SW 1271 (cell line): ENCODE data around the gene PERM1.
"Not testable (repeated sequence)": the region's sequence is repeated elsewhere in the genome, so short reads cannot be mapped to it uniquely, and the experiment has no call there.

Source experiments
- DNase-seq, 2 experiments: peaks; one replicate each; lab custom pipeline; 2025; lab: John Stamatoyannopoulos, UW

The PERM1 gene

DNA sequence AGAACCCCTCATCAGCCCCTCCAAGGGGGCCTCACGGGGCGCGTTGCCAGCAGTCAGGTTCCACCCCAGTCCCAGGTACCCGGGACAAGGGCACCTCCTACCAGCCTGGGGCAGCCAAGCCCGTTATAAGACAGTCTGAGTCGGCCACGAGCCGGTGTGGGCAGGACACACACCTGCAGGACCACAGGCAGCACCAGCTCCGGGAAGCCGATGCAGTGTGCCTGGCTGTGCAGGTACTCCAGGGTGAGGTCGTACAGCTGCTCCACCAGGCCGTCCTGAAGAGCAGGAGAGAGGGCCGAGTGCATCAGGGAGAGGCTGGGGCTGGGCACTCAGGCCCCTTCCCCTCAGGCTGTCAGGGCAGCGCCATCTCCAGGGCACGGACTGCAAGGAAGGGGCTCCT, 33.9 kb downstream of the PERM1 start:
- no peak for DNase-seq

DNA sequence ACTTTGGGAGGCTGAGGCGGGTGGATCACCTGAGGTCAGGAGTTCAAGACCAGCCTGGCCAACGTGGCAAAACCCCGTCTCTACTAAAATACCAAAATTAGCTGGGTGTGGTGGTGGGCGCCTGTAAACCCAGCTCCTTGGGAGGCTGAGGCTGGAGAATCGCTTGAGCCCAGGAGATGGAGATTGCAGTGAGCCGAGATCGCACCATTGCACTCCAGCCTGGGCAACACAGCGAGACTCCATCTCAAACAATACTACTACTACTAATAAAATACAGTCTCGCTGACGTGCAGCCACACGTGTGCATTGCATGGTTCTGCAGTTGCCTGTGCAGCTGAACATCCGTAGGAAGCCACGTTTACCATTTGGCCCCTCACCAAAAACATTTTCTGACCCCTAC, 35.1 kb downstream of the PERM1 start:
- DNase-seq = not testable (repeated sequence)

DNA sequence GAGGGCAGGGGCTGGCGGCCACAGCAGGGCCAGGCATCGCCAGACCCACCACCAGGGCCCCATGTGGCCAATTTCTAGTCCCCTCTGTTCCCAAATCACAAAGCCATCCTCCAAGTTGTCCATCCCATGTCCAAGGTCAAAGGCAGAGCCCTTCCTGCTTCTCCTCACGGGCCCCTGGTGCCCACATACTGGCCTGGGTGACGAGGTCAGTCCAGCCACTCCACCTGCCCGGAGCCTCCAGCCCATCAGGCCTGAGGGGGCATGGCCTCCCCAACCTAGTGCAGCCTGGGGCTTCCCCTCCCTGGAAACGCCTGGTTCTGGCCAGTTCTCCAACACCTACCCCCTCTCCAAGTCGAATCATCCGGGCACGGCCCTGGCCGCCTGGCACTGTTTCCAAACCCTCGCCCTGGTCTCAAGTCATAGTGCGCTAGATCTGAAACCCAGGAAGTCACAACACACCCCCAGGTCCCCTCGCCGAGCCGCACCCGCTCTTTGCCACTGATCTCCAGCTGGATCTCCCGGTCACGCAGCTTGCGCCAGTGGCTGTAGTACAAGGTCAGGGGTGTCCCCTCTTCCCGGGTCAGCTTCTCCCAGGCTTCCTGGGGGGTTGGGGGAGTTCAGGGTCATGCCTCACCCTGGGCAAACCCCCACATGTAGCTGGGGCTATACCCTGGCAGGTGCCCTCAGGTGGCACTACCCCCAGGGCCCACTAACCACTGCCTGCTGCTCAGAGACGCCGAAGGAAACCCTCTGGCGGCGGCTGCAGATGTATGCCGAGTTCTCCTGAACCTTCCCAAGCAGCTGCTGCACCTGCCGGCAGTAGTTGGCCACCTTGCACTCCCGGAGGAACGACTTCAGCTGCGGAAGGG, 36.0 kb downstream of the PERM1 start:
- no peak for DNase-seq

DNA sequence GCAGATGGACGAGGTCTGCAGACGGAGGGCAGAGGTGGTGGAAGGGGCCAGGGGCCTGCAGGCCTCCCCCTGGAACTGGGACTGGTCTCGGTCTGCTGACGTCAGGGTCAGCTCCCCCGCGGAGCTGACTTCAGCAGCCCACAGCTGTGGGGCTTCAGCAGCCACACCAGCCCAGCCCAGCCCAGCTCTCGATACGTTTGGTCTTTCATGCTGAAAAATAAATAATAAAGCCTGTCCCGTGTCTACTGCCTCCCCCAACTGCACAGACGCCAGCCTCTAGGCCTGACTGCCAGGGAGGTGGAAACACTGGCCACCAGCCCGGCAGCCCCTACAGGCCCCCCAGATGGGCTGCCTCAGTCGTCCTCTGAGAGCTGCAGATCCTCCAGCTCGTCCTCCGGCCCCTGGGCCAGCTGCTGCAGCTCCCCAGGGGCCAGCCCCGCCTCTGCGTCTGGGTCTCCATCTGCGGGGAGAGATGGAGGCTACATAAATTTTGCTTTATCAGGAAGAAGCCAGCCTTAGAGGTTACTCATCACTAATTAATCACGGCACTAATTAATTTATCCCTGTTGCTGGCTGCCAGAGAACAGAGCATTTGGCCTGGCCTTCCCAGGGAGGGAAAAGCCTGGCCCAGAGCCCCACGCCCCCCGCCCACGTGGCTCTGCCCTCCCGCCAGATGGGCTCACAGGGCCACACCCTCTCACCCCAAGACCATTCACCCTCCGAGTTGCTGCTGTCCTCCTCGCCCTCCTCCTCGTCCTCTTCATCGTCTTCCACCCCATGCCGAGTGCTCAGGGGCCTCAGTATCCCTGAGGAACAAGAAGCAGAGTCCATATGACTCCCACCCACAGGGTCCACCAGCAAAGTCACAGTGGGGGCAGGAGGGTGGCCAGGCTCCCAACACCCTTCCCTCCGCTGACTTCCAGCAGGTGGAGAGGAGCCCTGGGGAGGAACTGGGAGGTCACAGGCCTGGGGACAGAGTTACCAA, 37.3 kb downstream of the PERM1 start:
- no peak for DNase-seq

DNA sequence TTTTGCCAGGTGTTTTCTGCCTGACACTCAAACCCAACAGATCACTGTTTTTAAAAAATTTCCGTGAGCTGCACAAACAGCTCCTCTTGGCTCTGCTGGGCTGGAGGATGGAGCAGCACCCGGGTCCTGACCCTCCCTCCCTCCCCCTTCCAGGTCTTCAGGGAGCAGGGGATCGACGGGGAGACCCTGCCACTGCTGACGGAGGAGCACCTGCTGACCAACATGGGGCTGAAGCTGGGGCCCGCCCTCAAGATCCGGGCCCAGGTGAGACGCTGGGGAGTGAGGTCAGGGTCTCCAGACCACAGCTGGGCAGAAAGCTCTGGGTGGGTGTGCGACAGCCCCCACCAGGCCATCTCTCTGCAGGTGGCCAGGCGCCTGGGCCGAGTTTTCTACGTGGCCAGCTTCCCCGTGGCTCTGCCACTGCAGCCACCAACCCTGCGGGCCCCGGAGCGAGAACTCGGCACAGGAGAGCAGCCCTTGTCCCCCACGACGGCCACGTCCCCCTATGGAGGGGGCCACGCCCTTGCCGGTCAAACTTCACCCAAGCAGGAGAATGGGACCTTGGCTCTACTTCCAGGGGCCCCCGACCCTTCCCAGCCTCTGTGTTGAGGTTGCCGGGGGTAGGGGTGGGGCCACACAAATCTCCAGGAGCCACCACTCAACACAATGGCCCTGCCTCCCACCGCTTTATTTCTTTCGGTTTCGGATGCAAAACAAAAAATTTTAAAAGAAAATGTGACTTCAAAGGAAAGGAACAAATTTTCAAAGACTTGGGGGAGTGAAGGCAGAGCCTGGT, 38.1 kb downstream of the PERM1 start:
- no peak for DNase-seq

DNA sequence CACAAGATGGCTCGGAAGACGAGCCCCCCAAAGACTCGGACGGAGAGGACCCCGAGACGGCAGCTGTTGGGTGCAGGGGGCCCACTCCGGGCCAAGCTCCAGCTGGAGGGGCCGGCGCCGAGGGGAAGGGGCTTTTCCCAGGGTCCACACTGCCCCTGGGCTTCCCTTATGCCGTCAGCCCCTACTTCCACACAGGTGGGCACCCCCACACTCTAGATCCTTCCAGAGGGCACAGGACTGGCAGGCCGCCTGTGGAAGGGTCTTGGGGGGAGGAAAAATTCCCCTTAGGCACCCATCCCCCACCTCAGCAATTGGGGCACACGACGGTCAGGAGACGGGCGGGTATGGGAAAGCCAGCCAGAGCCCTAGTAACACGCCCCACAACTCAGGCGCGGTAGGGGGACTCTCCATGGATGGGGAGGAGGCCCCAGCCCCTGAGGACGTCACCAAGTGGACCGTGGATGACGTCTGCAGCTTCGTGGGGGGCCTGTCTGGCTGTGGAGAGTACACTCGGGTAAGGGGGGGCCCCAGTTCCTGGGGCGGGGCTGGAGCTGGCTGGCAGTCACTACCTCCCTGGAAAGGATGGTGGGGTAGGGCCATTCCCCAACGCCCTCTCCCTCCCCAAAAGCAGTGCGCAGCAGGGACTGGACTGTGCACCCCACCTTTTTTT, 38.9 kb downstream of the PERM1 start:
- no peak for DNase-seq

DNA sequence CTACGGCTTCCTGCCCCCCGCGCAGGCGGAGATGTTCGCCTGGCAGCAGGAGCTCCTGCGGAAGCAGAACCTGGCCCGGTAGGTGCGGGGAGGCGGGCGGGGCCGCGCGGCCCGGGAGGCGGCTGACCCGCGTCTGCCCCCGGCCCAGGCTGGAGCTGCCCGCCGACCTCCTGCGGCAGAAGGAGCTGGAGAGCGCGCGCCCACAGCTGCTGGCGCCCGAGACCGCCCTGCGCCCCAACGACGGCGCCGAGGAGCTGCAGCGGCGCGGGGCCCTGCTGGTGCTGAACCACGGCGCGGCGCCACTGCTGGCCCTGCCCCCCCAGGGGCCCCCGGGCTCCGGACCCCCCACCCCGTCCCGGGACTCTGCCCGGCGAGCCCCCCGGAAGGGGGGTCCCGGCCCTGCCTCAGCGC, 39.5 kb downstream of the PERM1 start:
- no peak for DNase-seq

DNA sequence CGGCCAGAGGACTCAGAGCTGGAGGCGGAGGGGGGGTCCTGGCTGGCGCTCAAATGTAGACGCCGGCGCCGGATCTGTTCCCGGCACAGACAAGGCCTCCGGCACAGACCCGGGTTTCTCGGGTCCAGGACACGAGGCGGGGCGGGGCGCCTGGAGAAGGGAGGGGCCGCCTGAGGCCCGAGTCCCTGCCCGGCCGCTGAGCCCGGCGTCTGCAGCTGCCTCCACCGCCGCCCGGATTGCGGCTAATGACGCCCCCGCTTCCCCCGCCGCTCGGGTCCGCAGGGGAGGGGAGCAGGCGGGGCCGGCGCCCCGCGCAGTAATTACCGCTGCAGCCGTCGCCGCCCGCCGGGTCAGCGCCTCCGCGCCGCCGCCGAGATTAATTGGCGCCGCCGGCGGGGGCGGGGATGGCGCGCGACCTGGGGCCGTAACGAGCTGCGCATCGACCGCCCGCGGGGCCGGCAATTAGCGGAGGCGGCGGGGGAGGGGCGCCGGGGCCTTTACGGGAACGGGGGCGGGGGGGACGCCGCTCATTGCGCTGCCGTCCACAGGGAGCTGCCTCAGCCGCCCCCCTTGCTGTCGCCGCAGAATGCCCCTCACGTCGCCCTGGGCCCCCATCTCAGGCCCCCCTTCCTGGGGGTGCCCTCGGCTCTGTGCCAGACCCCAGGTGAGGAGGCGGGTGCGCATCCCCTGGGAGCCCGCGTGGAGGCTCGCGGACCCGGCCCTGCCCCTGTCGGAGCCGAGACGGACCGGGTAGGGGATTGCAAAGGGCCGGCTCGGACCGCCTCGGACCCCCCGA, 40.1 kb downstream of the PERM1 start:
- peak in 1 of 2 experiments; percentile 20 for DNase-seq

DNA sequence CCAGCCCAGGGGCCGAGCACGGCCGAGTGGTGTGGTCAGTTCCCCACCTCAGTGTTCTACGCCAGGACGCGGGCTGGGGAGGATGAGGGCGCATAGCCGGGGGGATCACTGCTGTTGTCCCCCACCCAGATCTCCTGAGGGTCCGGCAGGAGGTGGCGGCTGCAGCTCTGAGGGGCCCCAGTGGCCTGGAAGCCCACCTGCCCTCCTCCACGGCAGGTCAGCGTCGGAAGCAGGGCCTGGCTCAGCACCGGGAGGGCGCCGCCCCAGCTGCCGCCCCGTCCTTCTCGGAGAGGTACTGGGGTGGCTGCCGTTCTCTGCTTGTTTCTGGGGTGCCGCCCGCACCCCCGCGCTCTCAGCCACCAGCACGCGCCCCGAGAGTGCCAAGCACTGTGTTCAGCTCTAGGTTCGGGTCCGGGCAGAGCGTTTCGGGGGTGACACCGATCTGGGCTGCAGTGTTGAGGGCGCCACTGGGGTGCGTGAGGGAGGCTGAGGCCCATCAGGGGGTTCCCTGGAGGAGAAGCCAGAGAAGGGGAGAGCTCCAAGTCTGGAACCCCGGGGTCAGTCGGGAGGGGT, 40.8 kb downstream of the PERM1 start:
- no peak for DNase-seq

DNA sequence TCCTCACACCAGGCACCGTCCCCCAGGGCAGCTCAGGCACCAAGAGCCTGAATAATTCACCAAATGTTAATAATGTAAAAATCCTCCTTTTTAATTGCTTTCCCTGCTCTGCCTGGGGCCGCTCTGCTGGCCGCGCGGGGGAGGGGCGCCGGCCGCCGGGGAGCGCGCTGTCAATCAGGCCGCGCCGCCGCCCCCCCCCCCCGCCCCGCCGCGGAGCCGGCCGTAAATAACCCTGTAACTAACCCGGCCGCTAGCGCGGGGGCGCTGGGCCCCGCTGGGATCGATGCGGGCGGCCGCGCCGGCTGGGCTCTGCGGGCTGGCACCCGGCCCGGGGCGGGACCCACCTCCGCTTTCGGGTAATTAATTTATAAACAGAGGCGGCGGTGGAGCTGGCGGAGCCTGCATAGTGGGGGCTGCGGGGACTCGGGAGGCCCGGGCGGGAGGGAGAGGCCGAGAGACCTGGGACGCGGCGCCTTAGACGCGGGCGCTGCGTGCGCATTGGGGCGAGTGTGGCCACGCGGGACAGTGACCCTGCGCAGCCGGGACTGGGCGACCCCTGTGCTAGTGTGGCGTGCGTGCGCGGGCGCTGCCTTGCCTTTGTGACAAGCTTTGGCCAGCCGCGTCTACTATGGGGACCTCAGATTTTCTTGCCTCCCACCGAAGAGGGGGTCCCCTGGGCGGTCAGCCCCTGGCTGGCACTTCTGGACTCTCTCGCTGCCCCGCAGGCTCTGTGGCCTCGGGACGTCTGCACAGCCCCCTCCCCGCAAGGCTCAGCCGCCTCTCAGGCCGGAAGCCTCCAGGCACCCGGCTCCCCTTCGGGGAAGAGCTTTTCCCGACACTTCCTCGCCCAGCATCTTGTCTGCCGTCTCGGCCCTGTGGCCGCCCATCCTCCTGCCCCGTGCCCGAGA, 41.5 kb downstream of the PERM1 start:
- DNase-seq = no peak

DNA sequence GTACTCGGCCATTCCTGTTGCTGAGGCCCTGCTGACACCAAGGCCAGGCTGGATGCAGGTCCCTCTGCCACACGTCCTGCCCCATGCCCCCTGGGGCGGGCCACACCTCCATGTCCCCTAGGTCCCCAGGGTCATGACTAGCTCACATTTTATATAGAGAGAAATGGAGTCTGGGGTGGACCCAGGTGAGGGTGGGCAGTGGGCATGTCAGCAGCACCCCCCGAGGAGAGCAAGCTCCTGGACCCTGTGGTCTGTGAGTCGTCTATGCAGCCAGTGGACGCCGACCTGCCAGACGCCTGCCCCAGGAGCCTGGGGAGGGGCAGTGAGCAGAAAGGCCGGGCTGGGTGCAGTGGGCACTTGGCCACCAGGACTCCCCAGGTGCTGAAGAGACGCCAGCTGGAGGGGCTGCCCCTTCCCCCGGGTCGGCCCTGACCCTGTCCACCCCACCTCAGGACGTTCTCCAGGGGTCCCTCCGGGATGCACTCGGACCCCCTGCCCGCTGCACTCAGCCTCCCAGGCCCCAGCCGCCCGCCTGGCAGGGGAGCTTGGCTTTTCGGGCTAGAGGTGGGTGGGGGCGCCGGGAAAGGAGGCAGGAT, 42.3 kb downstream of the PERM1 start:
- DNase-seq = no peak

DNA sequence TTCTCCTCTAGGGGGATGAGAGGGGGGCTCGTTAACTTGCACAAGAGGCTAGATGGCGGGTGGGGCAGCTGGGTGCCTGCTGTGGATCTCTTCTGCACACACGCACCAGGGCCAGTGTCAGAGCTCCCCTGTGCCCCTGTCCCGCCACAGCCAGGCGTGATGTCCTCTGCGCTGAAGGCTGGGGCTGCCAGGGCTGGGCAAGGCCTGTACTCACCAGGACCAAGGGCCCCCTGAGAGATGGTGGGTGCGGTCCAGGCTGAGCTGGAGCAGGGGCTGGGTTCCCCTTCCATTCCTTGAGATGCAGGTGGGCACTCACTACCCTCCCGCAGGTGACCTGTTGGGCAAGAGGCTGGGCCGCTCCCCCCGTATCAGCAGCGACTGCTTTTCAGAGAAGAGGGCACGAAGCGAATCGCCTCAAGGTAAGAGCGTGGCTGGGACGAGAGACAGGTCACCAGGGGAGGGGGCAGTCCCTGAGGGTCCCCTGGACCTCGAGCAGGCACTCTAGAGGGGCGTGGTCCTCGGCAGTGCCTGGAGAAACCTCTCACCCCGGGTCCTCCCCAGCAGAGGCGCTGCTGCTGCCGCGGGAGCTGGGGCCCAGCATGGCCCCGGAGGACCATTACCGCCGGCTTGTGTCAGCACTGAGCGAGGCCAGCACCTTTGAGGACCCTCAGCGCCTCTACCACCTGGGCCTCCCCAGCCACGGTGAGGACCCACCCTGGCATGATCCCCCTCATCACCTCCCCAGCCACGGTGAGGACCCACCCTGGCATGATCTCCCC, 43.0 kb downstream of the PERM1 start:
- DNase-seq = no peak

DNA sequence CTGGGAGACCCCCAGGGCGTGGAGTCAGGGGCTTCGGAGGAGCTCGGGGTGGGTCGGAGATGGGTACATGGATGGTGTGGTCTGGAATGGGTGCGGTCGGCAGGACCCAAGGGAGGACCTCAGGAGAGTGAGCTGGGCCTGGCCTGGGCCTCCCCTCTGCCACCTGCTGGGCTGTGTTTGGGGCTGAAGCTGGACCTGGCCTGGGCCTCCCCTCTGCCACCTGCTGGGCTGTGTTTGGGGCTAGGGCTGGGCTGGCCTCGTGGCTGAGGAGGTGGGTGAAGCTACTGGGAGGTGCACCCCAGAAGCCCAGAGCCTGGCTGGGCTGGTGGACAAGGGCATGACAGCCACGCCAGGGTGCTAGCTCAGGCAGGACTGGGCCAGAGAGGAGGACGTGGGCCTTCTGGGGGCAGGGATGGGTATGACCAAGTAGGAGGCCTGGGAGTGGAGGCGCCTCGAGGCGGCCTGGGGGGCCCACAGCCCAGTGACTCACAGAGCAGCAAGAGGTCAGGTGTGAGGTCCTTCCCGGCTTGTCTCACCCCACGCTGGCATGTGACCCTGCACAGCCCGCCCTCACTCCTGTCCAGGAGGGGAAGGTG, 43.7 kb downstream of the PERM1 start:
- peak in 1 of 2 experiments; percentile 15 for DNase-seq

DNA sequence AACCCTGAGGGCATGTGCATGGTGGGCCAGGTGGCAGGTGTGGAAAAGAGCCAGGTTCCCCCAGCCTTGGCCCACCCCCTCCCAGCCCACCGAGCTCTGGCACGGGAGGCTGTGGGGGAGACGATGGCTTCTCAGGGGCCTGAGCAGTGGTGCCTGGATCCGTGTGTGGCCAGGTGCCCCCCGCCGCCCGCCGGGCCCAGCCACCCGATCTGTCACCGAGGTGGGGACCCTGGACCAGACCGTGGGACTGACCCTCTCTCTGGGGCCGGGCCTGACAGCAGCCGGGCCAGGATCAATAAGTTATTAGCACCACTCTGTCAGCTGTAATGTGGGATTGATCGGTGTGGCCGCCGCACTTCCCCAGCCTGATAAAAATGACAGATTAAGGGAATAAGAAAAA, 44.4 kb downstream of the PERM1 start:
- DNase-seq = no peak

DNA sequence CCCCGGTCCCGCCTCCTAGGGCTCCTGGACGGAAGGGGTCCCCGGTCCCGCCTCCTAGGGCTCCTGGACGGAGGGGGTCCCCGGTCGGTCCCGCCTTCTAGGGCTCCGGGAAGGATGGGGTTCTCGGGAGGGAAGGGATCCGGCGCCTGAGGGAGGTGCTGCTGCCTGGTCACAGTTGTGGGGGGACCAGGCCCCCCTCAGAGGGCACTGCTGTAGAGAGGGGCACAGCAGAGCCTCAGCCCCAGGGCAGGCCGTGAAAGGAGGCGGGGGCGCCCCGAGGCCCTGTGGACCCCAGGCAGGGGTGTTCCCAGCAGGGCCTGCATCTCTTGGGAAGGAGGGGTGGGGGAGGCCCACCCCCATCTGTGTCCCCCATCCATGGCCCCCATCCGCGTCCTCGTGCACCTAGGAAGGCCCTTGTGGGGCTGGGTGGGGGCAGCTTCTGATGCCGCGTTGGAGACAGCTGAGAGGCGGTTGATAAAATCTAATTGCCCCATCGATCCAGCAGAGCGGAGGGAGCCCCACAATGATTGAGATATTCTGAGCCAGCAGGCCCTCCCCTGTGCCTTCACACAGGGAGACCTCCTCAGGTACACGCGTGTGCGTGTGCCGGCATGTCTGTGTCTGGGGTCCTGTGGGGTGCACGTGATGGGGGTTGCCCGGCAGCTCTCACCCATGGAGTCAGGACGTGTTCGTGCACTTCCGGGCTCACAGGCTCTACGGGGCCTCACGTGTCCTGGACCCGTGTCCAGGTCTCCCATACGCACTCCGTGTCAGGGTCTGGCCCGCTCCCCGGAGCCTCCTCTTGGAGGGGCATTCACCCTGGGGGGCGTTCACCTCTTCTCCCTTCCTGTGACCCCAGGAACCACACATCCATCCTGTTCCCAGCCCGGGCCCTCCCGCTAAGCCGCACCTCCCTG, 45.3 kb downstream of the PERM1 start:
- DNase-seq = no peak

DNA sequence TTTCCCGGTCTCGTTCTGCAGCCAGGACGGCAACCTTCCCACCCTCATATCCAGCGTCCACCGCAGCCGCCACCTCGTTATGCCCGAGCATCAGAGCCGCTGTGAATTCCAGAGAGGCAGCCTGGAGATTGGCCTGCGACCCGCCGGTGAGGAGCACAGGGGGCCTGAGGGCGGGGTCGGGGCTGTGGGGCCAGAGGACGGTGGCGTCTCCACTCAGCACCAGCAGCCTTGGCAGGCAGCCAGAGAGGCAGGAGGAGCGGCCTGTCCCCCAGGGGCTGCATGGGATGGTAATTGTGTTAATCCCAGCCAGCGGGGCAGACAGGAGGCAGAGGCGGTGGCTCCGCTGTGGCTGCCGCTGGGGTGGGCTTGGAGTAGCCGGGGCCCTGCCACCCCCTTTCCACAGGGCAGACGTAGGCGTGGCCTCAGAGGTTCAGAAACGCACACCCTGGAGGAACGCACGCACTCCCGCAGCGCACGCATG, 46.1 kb downstream of the PERM1 start:
- DNase-seq = no peak
